ENCODE results near the gene KIF5A.
"Not testable (repeated sequence)": the region's sequence is repeated elsewhere in the genome, so short reads cannot be mapped to it uniquely, and the experiment has no call there.

Gene KIF5A

DNA sequence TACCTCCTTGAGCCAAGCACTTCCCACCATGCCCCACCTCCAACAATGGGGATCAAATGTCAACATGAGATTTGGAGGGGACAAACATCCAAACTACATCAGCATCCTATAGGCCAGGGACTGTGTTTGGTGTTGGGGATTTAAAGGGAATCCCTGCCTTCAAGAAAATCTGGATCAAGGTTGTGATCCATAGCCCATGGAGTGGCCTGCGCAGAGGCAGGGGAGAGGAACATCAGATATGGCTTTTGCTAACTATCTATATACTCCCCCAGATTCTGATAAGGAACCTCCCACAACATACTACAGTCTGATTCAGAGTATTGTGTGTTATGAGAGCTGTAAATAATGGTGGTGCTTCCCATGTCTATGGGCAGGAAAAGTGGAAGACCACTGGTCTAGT lies 5.1 kb downstream of the KIF5A start:
- no peak for DNase-seq (ENCODE audit: low read depth)

GRCh38 chr12:57558864-57559263 lies 9.0 kb downstream of the KIF5A start:
- no peak for DNase-seq (ENCODE audit: low read depth)

DNA sequence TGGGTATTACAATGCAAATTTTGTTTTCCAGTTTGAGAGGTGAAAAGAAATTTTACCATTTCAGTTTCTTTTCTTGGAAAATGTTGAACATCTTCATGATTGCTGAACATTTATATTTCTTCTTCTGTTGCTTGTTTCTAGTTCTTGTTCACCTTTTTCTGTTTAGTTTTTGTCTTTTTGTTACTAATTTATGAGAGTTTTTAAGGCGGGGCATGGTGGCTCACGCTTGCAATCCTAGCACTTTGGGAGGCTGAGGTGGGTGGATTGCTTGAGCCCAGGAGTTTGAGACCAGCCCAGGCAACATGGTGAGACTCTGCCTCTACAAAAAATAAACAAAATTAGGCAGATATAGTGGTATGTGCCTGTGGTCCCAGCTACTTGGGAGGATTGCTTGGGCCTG lies 10.7 kb downstream of the KIF5A start:
- no peak for DNase-seq (ENCODE audit: low read depth)

- DNase-seq (ENCODE audit: low read depth), result not testable (repeated sequence)
Observed at GRCh38 chr12:57561117-57561516, 11.3 kb downstream of the KIF5A start.

DNA sequence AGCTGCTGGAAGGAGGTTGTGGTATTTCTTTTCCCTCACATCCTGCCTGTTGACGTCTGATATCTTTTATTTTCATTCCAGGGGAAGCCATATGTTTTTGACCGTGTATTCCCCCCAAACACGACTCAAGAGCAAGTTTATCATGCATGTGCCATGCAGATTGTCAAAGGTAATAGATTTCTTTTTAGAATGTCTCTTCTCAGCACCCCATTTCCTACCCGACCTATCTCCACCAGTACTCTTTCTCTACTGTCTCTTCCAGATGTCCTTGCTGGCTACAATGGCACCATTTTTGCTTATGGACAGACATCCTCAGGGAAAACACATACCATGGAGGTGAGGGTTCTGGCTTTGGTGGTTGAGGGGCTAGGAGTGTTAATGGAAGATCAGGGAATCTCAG lies 13.5 kb downstream of the KIF5A start:
- no peak for DNase-seq (ENCODE audit: low read depth)

DNA sequence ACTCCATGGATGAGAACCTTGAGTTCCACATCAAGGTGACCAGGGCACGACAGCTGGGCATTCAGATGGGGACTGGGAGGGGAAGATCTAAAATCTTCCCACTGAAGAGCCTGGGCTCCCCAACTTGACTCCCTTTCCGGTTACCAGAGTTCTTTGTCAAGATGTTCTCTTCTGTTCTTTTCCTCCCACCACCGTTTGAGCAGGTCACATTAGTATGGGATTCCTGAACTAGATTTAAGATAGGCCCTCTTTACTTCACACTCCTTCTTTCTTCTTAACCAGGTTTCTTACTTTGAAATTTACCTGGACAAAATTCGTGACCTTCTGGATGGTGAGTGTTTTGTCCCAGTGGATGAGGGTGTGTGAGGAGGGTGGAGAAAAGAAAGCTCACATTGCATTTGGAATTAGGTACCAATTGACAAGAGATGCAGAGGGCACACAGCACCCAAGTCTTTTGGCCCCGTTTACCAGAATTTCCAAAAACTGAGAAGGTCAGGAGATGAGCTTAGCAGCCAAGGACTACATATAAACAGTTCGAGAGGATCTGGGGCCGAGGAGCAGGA lies 14.4 kb downstream of the KIF5A start:
- DNase-seq (ENCODE audit: low read depth), result no peak

DNA sequence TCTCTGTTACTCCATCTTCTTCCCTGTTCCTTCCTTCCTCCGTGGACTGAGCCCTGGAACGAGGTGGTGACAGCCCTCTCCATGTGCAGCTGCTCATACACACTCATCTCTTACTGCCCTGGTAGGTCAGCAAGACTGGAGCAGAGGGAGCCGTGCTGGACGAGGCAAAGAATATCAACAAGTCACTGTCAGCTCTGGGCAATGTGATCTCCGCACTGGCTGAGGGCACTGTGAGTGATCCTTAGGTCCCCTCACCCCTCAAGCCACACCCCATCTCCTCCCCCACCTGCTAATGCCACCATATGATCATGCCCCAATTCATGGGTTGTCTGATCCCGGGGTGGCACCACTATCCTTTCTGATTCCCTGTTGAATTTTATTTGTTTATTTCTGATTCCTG lies 19.0 kb downstream of the KIF5A start:
- DNase-seq (ENCODE audit: low read depth), result no peak

DNA sequence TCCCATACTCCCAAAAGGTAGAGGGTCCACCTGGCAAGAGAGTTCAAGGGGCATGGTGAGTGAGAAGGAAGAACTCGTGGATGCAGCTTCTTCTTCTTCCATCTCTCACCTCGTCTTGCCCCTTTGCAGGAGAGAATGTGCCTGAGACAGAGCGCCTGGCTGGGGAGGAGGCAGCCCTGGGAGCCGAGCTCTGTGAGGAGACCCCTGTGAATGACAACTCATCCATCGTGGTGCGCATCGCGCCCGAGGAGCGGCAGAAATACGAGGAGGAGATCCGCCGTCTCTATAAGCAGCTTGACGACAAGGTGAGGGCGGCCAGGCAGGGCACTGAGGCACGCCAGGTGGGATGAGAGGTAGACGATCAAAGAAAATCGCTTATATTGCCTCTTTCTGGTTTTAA lies 20.0 kb downstream of the KIF5A start:
- DNase-seq (ENCODE audit: low read depth), result no peak

GRCh38 chr12:57570438-57570837 lies 20.6 kb downstream of the KIF5A start:
- not testable (repeated sequence) for DNase-seq (ENCODE audit: low read depth)

- DNase-seq (ENCODE audit: low read depth), result no peak
Observed at GRCh38 chr12:57571926-57572762, 22.3 kb downstream of the KIF5A start.

DNA sequence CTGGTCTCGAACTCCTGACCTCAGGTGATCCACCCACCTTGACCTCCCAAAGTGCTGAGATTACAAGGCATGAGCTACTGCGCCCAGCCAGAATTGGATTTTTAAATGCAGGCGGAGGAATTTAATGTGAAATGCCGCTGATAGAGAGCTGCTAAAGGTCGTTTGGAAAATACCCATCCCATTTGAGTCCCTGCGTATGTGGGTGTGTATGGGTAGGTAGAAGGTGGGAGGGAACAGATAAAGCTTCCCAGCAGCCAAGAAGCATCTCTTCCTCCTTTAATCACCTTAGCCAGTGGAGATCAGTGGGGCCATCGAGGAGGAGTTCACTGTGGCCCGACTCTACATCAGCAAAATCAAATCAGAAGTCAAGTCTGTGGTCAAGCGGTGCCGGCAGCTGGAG lies 25.0 kb downstream of the KIF5A start:
- DNase-seq (ENCODE audit: low read depth), result no peak

DNA sequence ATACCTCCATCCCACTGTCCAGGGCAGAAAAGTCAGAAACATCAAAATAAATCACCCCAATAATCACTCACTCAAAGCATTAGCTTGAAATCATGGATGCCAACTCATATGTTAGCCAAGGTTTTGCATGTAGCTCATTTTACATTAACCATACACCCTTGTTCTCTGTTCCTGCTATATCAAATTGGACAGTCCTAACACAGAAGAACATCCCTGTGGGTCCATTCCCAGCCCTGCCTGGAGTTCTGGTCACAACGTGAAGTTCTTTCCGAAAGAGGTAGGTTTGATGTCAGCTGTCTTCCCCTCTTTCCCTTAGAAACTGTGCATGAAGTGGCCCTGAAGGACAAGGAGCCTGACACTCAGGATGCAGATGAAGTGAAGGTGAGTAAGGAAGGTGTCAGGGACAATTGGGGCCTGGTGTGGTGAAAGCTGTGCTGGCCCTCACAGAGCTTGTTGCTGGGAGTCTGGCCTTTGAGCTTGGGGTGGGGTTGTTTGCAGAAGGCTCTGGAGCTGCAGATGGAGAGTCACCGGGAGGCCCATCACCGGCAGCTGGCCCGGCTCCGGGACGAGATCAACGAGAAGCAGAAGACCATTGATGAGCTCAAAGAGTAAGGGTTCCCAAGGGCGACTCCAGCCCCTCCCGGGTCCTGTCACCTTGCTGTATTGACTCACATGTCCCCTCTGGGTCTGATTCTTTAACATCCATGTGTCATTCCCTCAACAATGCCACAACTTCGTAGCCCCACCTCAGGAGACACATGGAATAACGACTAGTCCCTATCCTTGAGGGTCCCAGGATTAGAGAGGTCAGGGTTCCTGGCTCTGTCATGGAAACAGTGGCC lies 26.1 kb downstream of the KIF5A start:
- no peak for DNase-seq (ENCODE audit: low read depth)

- DNase-seq (ENCODE audit: low read depth), result no peak
Observed at GRCh38 chr12:57576613-57577160, 26.8 kb downstream of the KIF5A start.

- DNase-seq (ENCODE audit: low read depth), result no peak
Observed at GRCh38 chr12:57577981-57578758, 28.3 kb downstream of the KIF5A start.

DNA sequence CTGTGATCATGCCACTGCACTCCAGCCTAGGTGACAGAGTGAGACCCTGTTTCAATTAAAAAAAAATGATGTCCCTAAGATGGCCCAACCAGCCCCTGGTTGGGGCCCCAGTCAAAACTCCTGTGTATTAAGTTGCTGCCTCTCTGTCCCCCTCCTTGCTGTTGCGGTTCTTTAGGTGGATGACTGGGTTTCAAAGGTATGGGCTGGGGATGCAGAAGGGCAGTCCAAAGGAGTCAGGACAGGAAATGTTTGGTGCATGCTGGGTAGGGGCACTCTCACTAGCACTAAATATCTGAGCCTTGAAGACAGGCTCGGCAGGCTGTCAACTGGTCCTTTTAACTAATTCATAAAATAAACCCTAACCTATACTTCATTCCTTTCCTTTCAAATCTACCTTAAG lies 29.2 kb downstream of the KIF5A start:
- DNase-seq (ENCODE audit: low read depth), result no peak

- no peak for DNase-seq (ENCODE audit: low read depth)
Observed at GRCh38 chr12:57579677-57580465, 30.0 kb downstream of the KIF5A start.

DNA sequence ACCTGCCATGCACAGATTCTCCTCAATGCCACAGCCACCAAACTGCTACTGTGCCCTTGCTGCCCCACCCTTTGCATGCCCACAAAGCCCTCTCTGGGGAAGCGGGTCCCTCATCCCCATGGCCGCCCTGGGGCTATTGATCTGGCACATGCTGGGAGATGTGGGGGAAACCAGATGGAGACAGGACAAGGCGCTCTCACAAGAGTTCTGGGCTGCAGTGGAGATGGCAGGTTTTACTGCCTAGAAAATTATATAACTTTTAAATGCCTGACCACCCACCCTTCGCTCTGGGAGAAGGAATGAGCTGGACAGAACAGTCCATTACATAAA lies 30.6 kb downstream of the KIF5A start:
- no peak for DNase-seq (ENCODE audit: low read depth)

DNA sequence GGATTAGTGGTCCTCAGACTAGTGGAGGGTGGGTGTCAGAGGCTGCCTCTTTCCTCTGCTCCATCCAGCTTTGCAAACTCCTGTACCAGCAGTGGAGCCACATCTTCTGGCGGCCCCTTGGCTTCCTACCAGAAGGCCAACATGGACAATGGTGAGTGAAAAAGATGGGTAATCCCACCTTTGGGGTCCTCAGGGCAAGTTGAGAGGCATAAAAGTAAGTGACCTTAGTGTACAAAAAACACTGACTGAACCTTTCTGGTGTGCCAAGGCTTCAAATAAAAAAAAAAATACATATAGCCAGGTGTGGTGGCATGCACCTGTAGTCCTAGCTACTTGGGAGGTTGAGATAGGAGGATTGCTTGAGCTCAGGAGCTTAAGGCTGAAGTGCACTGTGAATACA lies 32.0 kb downstream of the KIF5A start:
- DNase-seq (ENCODE audit: low read depth), result no peak

GRCh38 chr12:57582440-57582839 lies 32.6 kb downstream of the KIF5A start:
- DNase-seq (ENCODE audit: low read depth), result no peak

DNA sequence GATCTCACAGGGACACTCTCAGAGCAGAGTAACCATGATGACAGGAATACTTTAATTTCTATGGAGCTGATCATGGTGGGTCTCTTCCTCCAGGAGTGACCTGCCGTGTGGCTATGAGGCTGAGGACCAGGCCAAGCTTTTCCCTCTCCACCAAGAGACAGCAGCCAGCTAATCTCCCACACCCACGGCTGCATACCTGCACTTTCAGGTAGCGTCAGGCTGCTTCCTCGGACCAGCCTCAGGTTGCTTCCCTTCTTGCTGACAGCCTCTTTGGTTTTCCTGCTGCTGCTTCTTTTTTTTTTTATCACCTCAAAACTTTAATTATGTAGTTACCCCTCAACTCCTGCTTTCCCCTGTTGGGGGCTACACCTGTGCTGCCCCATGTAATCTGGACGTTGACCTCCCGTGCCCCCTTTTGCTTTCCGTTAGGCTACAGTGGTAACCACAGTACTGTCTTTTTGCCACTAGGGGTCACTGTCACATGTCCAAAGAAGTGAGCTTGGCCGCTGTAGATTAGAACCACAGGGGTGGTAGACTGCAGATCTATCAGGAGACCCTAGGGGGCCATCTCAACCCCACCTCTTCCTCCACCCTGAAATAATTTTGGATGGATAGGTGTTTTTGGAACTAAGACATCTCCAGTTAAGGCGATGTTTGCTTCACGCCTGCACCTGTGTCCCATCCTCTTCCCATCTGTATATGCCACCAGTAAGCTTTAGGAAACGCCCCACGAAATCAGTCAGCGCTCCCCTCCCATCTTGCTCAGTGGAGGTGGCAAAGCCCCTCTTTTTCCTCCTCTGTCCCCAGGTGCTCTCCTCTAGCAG lies 33.4 kb downstream of the KIF5A start:
- DNase-seq (ENCODE audit: low read depth), result peak; percentile 50
